ENCODE data around the gene WNK2.

- TF ChIP-seq CTCF (IDR thresholded peaks at IDR 0.05; ENCODE audit: low read depth, low read length, poor library complexity, severe bottlenecking) (no peak), EZH2phosphoT487 (IDR thresholded peaks at IDR 0.05; ENCODE audit: borderline replicate concordance, low read length) (no peak)
Measured at GRCh38 chr9:93257808-93258331, 73.9 kb downstream of the WNK2 start.

All from DOHH2 (cell line).